Right renal pelvis (tissue), 4 donors: ENCODE data around the gene SELENOP. TPM values are rescaled to one million over a fixed set of nuclear protein-coding genes. Genes with fewer than 3 reads are reported as not detected.

Source experiments
- DNase-seq, 4 donors: peaks; one replicate each; pipeline ENCODE4 v3.0.0-alpha.2; 2013; ENCODE audit warnings: low read depth in 4 of 4, low spot score in 3 of 4, missing footprints in 1 of 4
- polyA plus RNA-seq, 4 donors: library from polyadenylated mRNA; unstranded; fragments of 120-200 nt; gene quantifications; one replicate each; pipeline ENCODE4 v1.2.1, GENCODE V29; 2013; ENCODE audit not compliant: insufficient read length in 4 of 4

The SELENOP gene
- polyA plus RNA-seq, 4 donors: 459 to 611 (median 514) TPM

- DNase-seq: no peak
Observed at GRCh38 chr5:42799241-42799608, 12.5 kb downstream of the SELENOP start.

- DNase-seq: no peak
Observed at GRCh38 chr5:42798284-42799240, 13.1 kb downstream of the SELENOP start.

GRCh38 chr5:42791151-42791550, 20.5 kb downstream of the SELENOP start:
- no peak for DNase-seq

- no peak for DNase-seq
Observed at GRCh38 chr5:42787845-42788244, 23.8 kb downstream of the SELENOP start.

- no peak for DNase-seq
Observed at GRCh38 chr5:42787073-42787472, 24.6 kb downstream of the SELENOP start.

GRCh38 chr5:42785756-42786155, 25.9 kb downstream of the SELENOP start:
- DNase-seq: no peak

GRCh38 chr5:42784132-42784531, 27.6 kb downstream of the SELENOP start:
- no peak for DNase-seq

- DNase-seq: no peak
Observed at GRCh38 chr5:42781584-42781983, 30.1 kb downstream of the SELENOP start.

- DNase-seq: no peak
Observed at GRCh38 chr5:42779083-42779482, 32.6 kb downstream of the SELENOP start.

- DNase-seq: no peak
Observed at GRCh38 chr5:42772265-42772993, 39.3 kb downstream of the SELENOP start.

- DNase-seq: no peak
Observed at GRCh38 chr5:42770003-42770402, 41.7 kb downstream of the SELENOP start.

- DNase-seq: no peak
Observed at GRCh38 chr5:42768106-42768504, 43.6 kb downstream of the SELENOP start.

GRCh38 chr5:42767491-42768105, 44.1 kb downstream of the SELENOP start:
- DNase-seq: peak in 1 of 4 donors; percentile 1

- no peak for DNase-seq
Observed at GRCh38 chr5:42761791-42762190, 49.9 kb downstream of the SELENOP start.

- DNase-seq: no peak
Observed at GRCh38 chr5:42760426-42760825, 51.3 kb downstream of the SELENOP start.

- DNase-seq: no peak
Observed at GRCh38 chr5:42759456-42759855, 52.2 kb downstream of the SELENOP start.

- peak in 1 of 4 donors; percentile 4 for DNase-seq
Observed at GRCh38 chr5:42756606-42757601, 54.8 kb downstream of the SELENOP start, which contains the start of gene CCDC152. Gene CCDC152 (plus strand): TSS chr5:42756818. CDS start chr5:42759122, 2,304 bp downstream.

GRCh38 chr5:42753099-42753498, 58.6 kb downstream of the SELENOP start:
- no peak for DNase-seq

GRCh38 chr5:42751044-42751443, 60.6 kb downstream of the SELENOP start:
- DNase-seq: no peak

- no peak for DNase-seq
Observed at GRCh38 chr5:42750507-42750906, 61.2 kb downstream of the SELENOP start.
